HG03432 (cell line): Measurements from ENCODE around the gene ORMDL2.
"Not testable (repeated sequence)": the region's sequence is repeated elsewhere in the genome, so short reads cannot be mapped to it uniquely, and the experiment has no call there.

ENCODE experiments used
- ATAC-seq: cut with Tn5 transposase; IDR thresholded peaks from one replicate; pipeline ENCODE4 v1.9.1; 2021; ENCODE audit warnings: mild to moderate bottlenecking, moderate library complexity; ENCODE audit not compliant: unreplicated experiment

The ORMDL2 gene

GRCh38 chr12:55827806-55828205, 10.0 kb downstream of the ORMDL2 start:
- no peak for ATAC-seq

GRCh38 chr12:55828357-55828756, 10.5 kb downstream of the ORMDL2 start:
- no peak for ATAC-seq

GRCh38 chr12:55829967-55830600, 12.2 kb downstream of the ORMDL2 start:
- peak; percentile 28 for ATAC-seq

GRCh38 chr12:55830601-55831446, 13.0 kb downstream of the ORMDL2 start:
- ATAC-seq = no peak

- no peak for ATAC-seq
Measured at GRCh38 chr12:55831447-55831815, 13.6 kb downstream of the ORMDL2 start.

- no peak for ATAC-seq
Measured at GRCh38 chr12:55833056-55833455, 15.2 kb downstream of the ORMDL2 start.

DNA sequence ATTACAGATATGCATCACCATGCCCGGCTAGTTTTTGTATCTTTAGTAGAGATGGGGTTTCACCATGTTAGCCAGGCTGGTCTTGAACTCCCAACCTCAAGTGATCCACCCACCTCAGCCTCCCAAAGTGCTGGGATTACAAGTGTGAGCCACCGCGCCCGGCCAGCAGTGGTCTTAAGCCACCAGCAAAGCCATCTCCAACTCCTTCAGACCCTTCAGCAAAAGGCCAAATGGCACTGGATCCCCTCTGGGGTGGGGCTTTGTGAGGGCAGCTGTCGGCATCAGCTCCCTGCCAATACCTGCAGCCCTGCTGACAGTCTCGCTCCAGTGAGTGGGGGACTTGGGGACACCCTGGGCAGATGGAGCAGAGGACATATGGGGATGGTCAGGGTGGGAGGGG, 16.6 kb downstream of the ORMDL2 start:
- not testable (repeated sequence) for ATAC-seq

DNA sequence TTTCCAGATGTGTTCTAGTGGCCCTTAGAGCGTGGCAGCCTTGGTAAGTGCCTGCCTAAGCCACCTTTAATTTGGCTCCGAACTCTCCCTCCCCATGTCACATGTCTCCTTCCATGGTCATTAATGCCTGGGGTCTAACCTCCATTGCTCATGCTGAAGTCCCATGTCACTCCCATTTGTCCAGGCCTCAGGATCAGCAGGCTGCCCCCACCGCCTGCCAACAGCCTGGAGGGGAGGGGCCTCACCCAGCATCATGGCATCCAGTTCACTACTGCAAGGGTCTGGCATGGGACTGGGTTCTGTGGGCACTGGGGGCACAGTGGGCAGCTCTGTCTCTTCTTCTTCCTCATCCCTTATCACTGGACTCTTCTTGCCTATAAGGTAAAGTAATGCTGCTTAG, 20.5 kb downstream of the ORMDL2 start:
- no peak for ATAC-seq

GRCh38 chr12:55839345-55840140, 21.7 kb downstream of the ORMDL2 start:
- no peak for ATAC-seq

- ATAC-seq = no peak
Measured at GRCh38 chr12:55840581-55841351, 22.9 kb downstream of the ORMDL2 start.

GRCh38 chr12:55842681-55843429, 25.0 kb downstream of the ORMDL2 start, which contains the start of gene MMP19:
TSS of gene MMP19 (minus strand) at chr12:55842936. CDS start at chr12:55842830, 106 bp downstream.
- ATAC-seq = no peak

GRCh38 chr12:55843431-55843830, 25.6 kb downstream of the ORMDL2 start:
- ATAC-seq = no peak

DNA sequence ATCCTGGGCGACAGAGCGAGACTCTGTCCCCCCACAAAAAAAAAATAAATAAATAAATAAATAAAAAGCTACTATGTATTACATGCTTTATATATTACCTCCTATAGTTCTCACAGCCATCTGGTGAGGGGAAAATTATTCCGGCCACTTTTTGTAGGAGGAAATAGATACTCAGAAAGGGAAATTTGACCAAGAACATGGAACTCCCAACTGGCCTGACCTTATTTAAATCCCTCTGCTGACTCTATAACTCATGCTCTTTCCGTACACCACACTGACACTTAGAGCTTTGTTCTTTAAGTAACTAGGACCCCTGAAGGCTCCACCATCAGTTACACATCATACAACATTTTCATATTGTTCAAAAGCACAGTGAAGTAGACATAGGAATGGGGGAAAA, 27.1 kb downstream of the ORMDL2 start:
- ATAC-seq = no peak

GRCh38 chr12:55845361-55845760, 27.5 kb downstream of the ORMDL2 start:
- no peak for ATAC-seq

DNA sequence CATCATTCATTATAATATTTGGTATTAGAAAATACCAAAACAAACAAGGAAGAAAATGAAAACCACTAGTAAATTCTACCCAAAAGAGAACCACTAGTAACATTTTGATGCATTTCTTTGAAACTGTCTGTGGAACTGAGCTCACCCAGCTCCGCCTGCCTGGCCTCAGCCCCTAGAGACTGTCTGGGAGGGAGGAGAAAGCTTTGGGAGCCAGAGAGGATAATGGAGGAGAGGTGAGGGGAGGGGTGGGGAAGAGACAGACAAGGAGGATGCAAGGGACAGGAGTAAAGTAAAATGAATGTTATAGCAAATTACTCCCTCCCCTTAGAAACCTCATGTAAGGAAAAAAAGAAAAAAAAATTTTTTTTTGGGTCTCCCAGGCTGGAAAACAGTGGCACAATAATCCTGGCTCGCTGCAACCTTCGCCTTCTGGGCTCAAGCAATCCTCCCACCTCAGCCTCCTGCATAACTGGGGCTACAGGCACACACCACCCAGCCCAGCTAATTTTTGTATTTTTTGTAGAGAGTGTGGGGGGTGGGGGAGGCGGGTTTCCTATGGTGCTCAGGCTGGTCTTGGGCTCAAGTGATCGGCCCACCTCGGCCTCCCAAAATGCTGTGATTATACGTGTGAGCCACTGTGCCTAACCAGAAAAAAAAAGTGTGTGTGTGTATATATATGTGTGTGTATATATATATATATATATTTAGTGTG, 28.1 kb downstream of the ORMDL2 start:
- no peak for ATAC-seq

- ATAC-seq = no peak
Measured at GRCh38 chr12:55847033-55847432, 29.2 kb downstream of the ORMDL2 start.

- ATAC-seq = no peak
Measured at GRCh38 chr12:55847603-55848291, 29.9 kb downstream of the ORMDL2 start.

GRCh38 chr12:55849616-55850343, 31.9 kb downstream of the ORMDL2 start:
- ATAC-seq = no peak
